OCI-LY3 (cell line): ENCODE measurements around the gene NEK8.

Experiments
- EZH2phosphoT487 ChIP-seq: fragments of 200-600 bp; shearing (Covaris generic); IDR thresholded peaks from 2 replicates; pipeline ENCODE4 v1.6.1; 2018; ENCODE audit warnings: antibody characterized with exemption, mixed run types, low read depth
- TF ChIP-seq, protein P1 (sequence below): fragments of 200-600, 300-600 bp; sonication (generic); IDR thresholded peaks from 2 replicates; pipeline ENCODE4 v1.5.1; 2014; ENCODE audit warnings: antibody characterized with exemption, low read length, low read depth

DNA sequence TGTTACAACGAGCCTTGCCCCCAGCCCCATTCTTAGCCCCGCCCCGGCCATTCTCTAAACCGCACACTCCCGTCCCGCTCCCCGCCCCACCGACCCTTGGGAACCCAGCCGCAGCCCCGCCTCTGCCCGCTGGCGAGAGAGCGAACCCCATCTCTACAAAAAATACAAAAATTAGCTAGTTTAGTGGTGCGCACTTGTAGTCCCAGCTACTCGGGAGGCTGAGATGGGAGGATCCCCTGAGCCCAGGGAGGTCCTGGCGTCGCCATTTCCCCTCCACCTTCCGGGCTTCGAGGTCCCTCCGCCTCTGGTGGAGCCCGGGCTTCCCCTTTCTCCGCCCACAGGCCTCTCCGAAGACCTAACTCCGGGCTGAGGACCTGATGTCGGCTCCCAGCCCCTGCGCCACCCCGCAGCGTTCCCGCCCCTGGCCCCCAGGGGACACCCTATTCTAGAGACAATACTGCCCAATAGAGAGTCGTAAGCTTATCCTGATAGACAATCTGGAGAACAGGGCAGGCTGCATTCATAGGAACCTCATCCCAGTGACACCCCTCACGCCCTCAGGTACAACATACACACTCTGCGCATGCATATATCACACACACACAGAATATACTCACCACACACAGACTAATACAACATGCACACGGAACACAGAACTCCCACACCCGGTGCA, 16.4 kb upstream of the NEK8 start:
- TF ChIP-seq, protein P1, sequence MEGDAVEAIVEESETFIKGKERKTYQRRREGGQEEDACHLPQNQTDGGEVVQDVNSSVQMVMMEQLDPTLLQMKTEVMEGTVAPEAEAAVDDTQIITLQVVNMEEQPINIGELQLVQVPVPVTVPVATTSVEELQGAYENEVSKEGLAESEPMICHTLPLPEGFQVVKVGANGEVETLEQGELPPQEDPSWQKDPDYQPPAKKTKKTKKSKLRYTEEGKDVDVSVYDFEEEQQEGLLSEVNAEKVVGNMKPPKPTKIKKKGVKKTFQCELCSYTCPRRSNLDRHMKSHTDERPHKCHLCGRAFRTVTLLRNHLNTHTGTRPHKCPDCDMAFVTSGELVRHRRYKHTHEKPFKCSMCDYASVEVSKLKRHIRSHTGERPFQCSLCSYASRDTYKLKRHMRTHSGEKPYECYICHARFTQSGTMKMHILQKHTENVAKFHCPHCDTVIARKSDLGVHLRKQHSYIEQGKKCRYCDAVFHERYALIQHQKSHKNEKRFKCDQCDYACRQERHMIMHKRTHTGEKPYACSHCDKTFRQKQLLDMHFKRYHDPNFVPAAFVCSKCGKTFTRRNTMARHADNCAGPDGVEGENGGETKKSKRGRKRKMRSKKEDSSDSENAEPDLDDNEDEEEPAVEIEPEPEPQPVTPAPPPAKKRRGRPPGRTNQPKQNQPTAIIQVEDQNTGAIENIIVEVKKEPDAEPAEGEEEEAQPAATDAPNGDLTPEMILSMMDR = peak; percentile 17; the same call in 1 of the 2 replicates
- no peak for TF ChIP-seq EZH2phosphoT487
